GM19372 (cell line): ENCODE measurements around the gene KDM7A.
"Not testable (repeated sequence)": the region's sequence is repeated elsewhere in the genome, so short reads cannot be mapped to it uniquely, and the experiment has no call there.

ENCODE experiments used
- ATAC-seq: cut with Tn5 transposase; IDR thresholded peaks from one replicate; pipeline ENCODE4 v1.9.1; 2021; ENCODE audit warnings: mild to moderate bottlenecking, low read depth, moderate library complexity; ENCODE audit not compliant: unreplicated experiment

KDM7A gene

GRCh38 chr7:140161047-140161446 is 15.7 kb downstream of the KDM7A start:
- ATAC-seq = no peak

GRCh38 chr7:140160308-140160707 is 16.5 kb downstream of the KDM7A start:
- no peak for ATAC-seq

- ATAC-seq = no peak
These were observed 17.3 kb downstream of the KDM7A start for GRCh38 chr7:140159497-140159896.

GRCh38 chr7:140156460-140157080 is 20.2 kb downstream of the KDM7A start:
- no peak for ATAC-seq

- ATAC-seq = no peak
These were observed 21.4 kb downstream of the KDM7A start for GRCh38 chr7:140155428-140155827.

- no peak for ATAC-seq
These were observed 23.1 kb downstream of the KDM7A start for GRCh38 chr7:140153666-140154161.

- ATAC-seq = no peak
These were observed 30.2 kb downstream of the KDM7A start for GRCh38 chr7:140146574-140146973.

- no peak for ATAC-seq
These were observed 31.1 kb downstream of the KDM7A start for GRCh38 chr7:140145709-140146108.

- ATAC-seq = no peak
These were observed 32.0 kb downstream of the KDM7A start for GRCh38 chr7:140144821-140145220.

- ATAC-seq = no peak
These were observed 32.8 kb downstream of the KDM7A start for GRCh38 chr7:140143997-140144396.

GRCh38 chr7:140142031-140142430 is 34.8 kb downstream of the KDM7A start:
- ATAC-seq = no peak

GRCh38 chr7:140141256-140141655 is 35.5 kb downstream of the KDM7A start:
- no peak for ATAC-seq

GRCh38 chr7:140137078-140137477 is 39.7 kb downstream of the KDM7A start:
- ATAC-seq = no peak

GRCh38 chr7:140136073-140136472 is 40.7 kb downstream of the KDM7A start:
- no peak for ATAC-seq

GRCh38 chr7:140134039-140134438 is 42.7 kb downstream of the KDM7A start:
- no peak for ATAC-seq

GRCh38 chr7:140127360-140128127 is 49.2 kb downstream of the KDM7A start:
- no peak for ATAC-seq

GRCh38 chr7:140126435-140127034 is 50.2 kb downstream of the KDM7A start:
- no peak for ATAC-seq

GRCh38 chr7:140122965-140123364 is 53.8 kb downstream of the KDM7A start:
- no peak for ATAC-seq

GRCh38 chr7:140121326-140121725 is 55.5 kb downstream of the KDM7A start:
- no peak for ATAC-seq

GRCh38 chr7:140114817-140115216 is 62.0 kb downstream of the KDM7A start:
- not testable (repeated sequence) for ATAC-seq

GRCh38 chr7:140108777-140109176 is 68.0 kb downstream of the KDM7A start:
- not testable (repeated sequence) for ATAC-seq

- ATAC-seq = no peak
These were observed 80.3 kb downstream of the KDM7A start for GRCh38 chr7:140096459-140096858.
